Transverse colon (tissue), 4 donors: Measurements from ENCODE around the gene SYT13. TPM values are rescaled to one million over a fixed set of nuclear protein-coding genes. Genes with fewer than 3 reads are reported as not detected.

Experiments
- DNase-seq: peaks from one replicate; pipeline ENCODE4 v3.0.0-alpha.2; 2019
- H3K27ac ChIP-seq, 4 donors: fragments of 200-600 bp; sonication (generic); 2 replicates each; pipeline ENCODE4 v1.5.1; 2016 to 2018; ENCODE audit warnings: inconsistent platforms in 4 of 4
- H3K27me3 ChIP-seq: fragments of 200-600 bp; sonication (generic); 2 replicates; pipeline ENCODE4 v1.5.1; 2017; ENCODE audit warnings: inconsistent platforms
- H3K36me3 ChIP-seq, 4 donors: fragments of 200-600 bp; sonication (generic); 2 replicates each; pipeline ENCODE4 v1.5.1; 2017 to 2019; ENCODE audit warnings: inconsistent platforms in 4 of 4
- H3K4me1 ChIP-seq, 4 donors: fragments of 200-600 bp; sonication (generic); 2 replicates each; pipeline ENCODE4 v1.5.1; 2017 to 2020; ENCODE audit warnings: inconsistent platforms in 4 of 4
- H3K4me3 ChIP-seq, 4 donors: fragments of 200-600 bp; sonication (generic); 1 replicate in 1 of 4; 2 replicates in 3 of 4; pipeline versions ENCODE4 v1.5.1 to v1.6.1; 2017 to 2019; ENCODE audit warnings: inconsistent platforms in 4 of 4
- H3K9me3 ChIP-seq, 2 donors: fragments of 200-600 bp; sonication (generic); 2 replicates each; pipeline ENCODE4 v1.5.1; 2017 to 2019; ENCODE audit warnings: inconsistent platforms in 2 of 2
- CTCF ChIP-seq, 5 experiments: fragments of 200-600 bp in 3 of 5; fragments of 450-650 bp in 2 of 5; sonication (generic) in 3 of 5; IDR thresholded peaks; 1 replicate in 2 of 5; 2 replicates in 3 of 5; pipeline ENCODE4 v1.5.1; 2016 to 2017; ENCODE audit warnings: antibody characterized with exemption in 5 of 5, inconsistent platforms in 3 of 5, mild to moderate bottlenecking in 2 of 5, moderate library complexity in 1 of 5
- EP300 ChIP-seq: sonication (generic); formaldehyde crosslinking; IDR thresholded peaks from one replicate; pipeline ENCODE4 v1.6.1; 2017; ENCODE audit warnings: antibody characterized with exemption, low read depth
- POLR2A ChIP-seq: fragments of 450-650 bp; IDR thresholded peaks from one replicate; pipeline ENCODE4 v1.6.1; 2016; ENCODE audit warnings: antibody characterized with exemption, mild to moderate bottlenecking, moderate library complexity
- POLR2AphosphoS5 ChIP-seq, 3 donors: sonication (generic); formaldehyde crosslinking; IDR thresholded peaks; one replicate each; pipeline ENCODE4 v1.6.1; 2016; ENCODE audit warnings: antibody characterized with exemption in 3 of 3
- WGBS, 2 donors: methylation state at CpG; one replicate each; pipeline ENCODE4 v1.1.5; 2018; ENCODE audit warnings: low coverage in 1 of 2; 5-methylcytosine and 5-hydroxymethylcytosine counted together
- in situ Hi-C, 4 donors: fragments of 200-750 bp; cut with MboI; loops; one replicate each; pipeline versions ENCODE4 v1.15.0 to v1.15.1; 2017; ENCODE audit warnings: low sequenced_read_pairs in 3 of 4, low pct_ligation_motif_present in 1 of 4, low pct_unique_long_range_greater_than_20kb in 1 of 4
- intact Hi-C: fragments of 100-400 bp; cut with DNase I; formaldehyde crosslinking; loops from one replicate; pipeline ENCODE4 v1.15.1; 2023; ENCODE audit warnings: low total_unique reads
- total RNA-seq, 4 donors: library from RNA; depleted of rRNA; stranded (reverse); fragments of >200 nt; gene quantifications; one replicate each; pipeline ENCODE4 v1.1.0, GENCODE V29; 2016

SYT13 gene
- total RNA-seq, 4 donors from 2014 or later, result 10.5 to 28.6 (median 23.4) TPM

- H3K4me1 ChIP-seq, result peaks cover 0 to 16% (median 2%) of the 10 kb centered on the region in 4 donors
- TF ChIP-seq CTCF (IDR thresholded peaks at IDR 0.05) (no peak), EP300 (no peak), POLR2A (no peak), POLR2AphosphoS5 (IDR thresholded peaks at IDR 0.05) (no peak)
- no peaks in the 10 kb centered on the region for H3K36me3 ChIP-seq
- no peak for DNase-seq
- in situ Hi-C loops (no loop called here), intact Hi-C loops (no loop called here)
- H3K27me3 ChIP-seq, result no peaks in the 10 kb centered on the region
- 80 to 88% methylated on average over 1 to 4 of the region's 4 CpGs for WGBS, 2 donors
- H3K9me3 ChIP-seq, result no peaks in the 10 kb centered on the region
- no peak overlapping the region for H3K27ac ChIP-seq
- no peak overlapping the region for H3K4me3 ChIP-seq
Measured at GRCh38 chr11:45304992-45305335, 18.8 kb upstream of the SYT13 start.

GRCh38 chr11:45304111-45304991 lies 18.2 kb upstream of the SYT13 start:
- in situ Hi-C loops, result no loop called here
- intact Hi-C loops, result no loop called here
- Histone ChIP-seq H3K4me1 (peaks cover 0 to 16% (median 2%) of the 10 kb centered on the region in 4 donors), H3K4me3 (no peak overlapping the region), H3K9me3 (no peaks in the 10 kb centered on the region), H3K27ac (no peak overlapping the region), H3K36me3 (no peaks in the 10 kb centered on the region), H3K27me3 (no peaks in the 10 kb centered on the region)
- no peak for DNase-seq
- no peak for TF ChIP-seq CTCF (IDR thresholded peaks at IDR 0.05)
- no peak for TF ChIP-seq POLR2AphosphoS5 (IDR thresholded peaks at IDR 0.05)
- no peak for TF ChIP-seq EP300
- no peak for TF ChIP-seq POLR2A
- WGBS, 2 donors, result 92% methylated on average over 15 of the region's 15 CpGs; no CpG with 5 or more reads in 1 of the 2 donors

GRCh38 chr11:45303316-45303715 lies 17.2 kb upstream of the SYT13 start:
- DNase-seq, result no peak
- H3K27me3 ChIP-seq, result no peaks in the 10 kb centered on the region
- H3K27ac ChIP-seq, result no peak overlapping the region
- H3K4me1 ChIP-seq, result peaks cover 0 to 16% (median 2%) of the 10 kb centered on the region in 4 donors
- in situ Hi-C loops, result no loop called here
- H3K9me3 ChIP-seq, result no peaks in the 10 kb centered on the region
- WGBS, 2 donors, result 80 to 100% methylated on average over 1 to 6 of the region's 6 CpGs
- intact Hi-C loops, result no loop called here
- no peak for TF ChIP-seq EP300
- TF ChIP-seq CTCF (IDR thresholded peaks at IDR 0.05), result no peak
- TF ChIP-seq POLR2A, result no peak
- no peak for TF ChIP-seq POLR2AphosphoS5 (IDR thresholded peaks at IDR 0.05)
- H3K4me3 ChIP-seq, result no peak overlapping the region
- H3K36me3 ChIP-seq, result no peaks in the 10 kb centered on the region

GRCh38 chr11:45301537-45302246 lies 15.6 kb upstream of the SYT13 start:
- H3K27ac ChIP-seq, result peak overlapping the region in 1 of 4 donors; percentile 8
- 45 to 52% methylated on average over 2 to 7 of the region's 7 CpGs for WGBS, 2 donors
- no peak for DNase-seq

More at GRCh38 chr11:45301537-45302246, 15.6 kb upstream of the SYT13 start:
- Histone ChIP-seq H3K9me3 (no peaks in the 10 kb centered on the region), H3K36me3 (no peaks in the 10 kb centered on the region), H3K27me3 (no peaks in the 10 kb centered on the region), H3K4me3 (no peak overlapping the region), H3K4me1 (peaks cover 0 to 16% (median 2%) of the 10 kb centered on the region in 4 donors)
- in situ Hi-C loops (no loop called here), intact Hi-C loops (no loop called here)
- TF ChIP-seq CTCF (IDR thresholded peaks at IDR 0.05) (no peak), EP300 (no peak), POLR2AphosphoS5 (IDR thresholded peaks at IDR 0.05) (no peak), POLR2A (no peak)
